Retinal pigment epithelial cell (primary cell): Measurements from ENCODE around the gene RELL1.
A peak's percentile ranks its signal among the peaks of the same experiment; 100 is the strongest.

Experiments
- DNase-seq: peaks from one replicate; pipeline ENCODE4 v3.0.0-alpha.2; 2010; ENCODE audit warnings: low read depth
- H3K4me3 ChIP-seq: 2 replicates; pipeline ENCODE4 v1.5.1; 2011; ENCODE audit warnings: mild to moderate bottlenecking, low read length, control low read depth, moderate library complexity
- TF ChIP-seq, protein P1 (sequence below): conservative IDR thresholded peaks from 2 replicates; pipeline ENCODE4 v1.5.1; 2011; ENCODE audit warnings: low read depth, low read length, control low read depth, inconsistent platforms

Gene RELL1

DNA sequence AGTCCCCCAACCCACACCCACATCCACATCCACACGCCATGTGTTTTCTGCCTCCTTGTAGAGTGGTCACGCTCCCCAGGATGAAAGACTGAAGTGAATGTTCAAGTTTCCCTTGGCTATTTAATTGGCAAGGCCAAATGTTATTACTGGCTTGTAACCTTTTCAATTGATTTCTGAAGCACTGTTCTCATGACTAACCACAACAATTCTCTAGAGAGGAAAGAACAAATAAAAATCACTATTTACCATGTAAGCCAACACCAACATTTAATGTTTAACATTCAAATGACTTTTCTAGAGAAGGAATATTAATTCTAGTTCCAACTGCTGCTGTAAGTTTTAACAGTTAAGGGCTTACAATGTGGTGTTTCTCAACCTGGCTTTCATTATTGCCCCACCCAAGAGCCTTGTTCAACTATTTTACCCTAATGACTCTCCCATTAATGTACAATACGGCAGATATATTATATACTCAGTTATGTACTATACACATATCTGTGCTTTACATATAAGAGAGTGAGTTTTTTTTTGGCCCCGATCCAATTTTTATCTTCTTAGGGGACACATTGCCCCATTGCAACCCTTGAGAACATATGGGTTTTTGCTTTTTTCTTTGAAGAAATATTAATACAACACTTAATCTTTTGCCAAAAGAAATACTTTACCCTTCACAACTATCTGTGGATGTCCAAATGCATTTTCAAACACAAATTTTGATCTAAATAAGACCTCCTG, 46.5 kb downstream of the RELL1 start:
- no peak for DNase-seq
- no peak overlapping the region for H3K4me3 ChIP-seq
- TF ChIP-seq, protein P1, sequence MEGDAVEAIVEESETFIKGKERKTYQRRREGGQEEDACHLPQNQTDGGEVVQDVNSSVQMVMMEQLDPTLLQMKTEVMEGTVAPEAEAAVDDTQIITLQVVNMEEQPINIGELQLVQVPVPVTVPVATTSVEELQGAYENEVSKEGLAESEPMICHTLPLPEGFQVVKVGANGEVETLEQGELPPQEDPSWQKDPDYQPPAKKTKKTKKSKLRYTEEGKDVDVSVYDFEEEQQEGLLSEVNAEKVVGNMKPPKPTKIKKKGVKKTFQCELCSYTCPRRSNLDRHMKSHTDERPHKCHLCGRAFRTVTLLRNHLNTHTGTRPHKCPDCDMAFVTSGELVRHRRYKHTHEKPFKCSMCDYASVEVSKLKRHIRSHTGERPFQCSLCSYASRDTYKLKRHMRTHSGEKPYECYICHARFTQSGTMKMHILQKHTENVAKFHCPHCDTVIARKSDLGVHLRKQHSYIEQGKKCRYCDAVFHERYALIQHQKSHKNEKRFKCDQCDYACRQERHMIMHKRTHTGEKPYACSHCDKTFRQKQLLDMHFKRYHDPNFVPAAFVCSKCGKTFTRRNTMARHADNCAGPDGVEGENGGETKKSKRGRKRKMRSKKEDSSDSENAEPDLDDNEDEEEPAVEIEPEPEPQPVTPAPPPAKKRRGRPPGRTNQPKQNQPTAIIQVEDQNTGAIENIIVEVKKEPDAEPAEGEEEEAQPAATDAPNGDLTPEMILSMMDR, result no peak

DNA sequence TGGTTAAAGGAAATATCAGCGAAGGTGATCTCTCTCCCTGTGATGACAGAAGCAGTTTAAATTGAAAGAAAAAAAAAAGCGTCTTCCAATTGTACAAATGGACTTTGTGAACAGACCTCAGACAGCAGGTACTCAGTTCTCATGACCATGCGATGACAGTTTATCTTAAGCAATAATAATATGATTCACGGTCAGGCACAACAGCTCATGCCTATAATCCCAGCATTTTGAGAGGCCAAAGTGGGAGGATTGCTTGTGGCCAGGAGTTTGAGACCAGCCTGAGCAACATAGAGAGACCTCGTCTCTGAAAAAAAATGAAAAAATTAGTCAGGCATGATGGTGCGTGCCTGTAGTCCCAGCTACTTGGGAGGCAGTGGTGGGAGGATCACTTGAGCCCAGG, 51.0 kb downstream of the RELL1 start:
- TF ChIP-seq, protein P1, result no peak

DNA sequence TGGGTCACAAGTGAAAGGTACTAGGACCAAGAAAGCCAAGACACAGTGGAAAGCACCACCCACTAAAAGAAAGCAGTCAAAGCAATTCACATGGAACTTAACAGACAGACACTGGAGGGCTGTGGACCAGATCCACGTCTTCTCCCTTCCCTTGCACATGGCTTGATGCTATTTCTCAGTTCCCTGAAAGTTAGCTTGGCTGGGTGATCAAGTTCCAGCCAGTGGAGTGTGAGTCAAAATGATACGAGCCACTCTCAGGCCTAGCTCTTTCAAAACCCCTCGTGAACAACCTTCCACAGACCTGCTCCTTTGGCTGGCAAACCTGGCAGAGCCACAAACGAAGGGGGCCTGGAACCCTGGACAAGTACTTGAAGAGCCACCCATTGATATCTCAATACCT, 52.0 kb downstream of the RELL1 start:
- H3K4me3 ChIP-seq, result no peak overlapping the region
- DNase-seq, result no peak
- TF ChIP-seq, protein P1, result no peak

More for the DNA sequence above, 51.0 kb downstream of the RELL1 start:
- DNase-seq, result no peak
- H3K4me3 ChIP-seq, result no peak overlapping the region

DNA sequence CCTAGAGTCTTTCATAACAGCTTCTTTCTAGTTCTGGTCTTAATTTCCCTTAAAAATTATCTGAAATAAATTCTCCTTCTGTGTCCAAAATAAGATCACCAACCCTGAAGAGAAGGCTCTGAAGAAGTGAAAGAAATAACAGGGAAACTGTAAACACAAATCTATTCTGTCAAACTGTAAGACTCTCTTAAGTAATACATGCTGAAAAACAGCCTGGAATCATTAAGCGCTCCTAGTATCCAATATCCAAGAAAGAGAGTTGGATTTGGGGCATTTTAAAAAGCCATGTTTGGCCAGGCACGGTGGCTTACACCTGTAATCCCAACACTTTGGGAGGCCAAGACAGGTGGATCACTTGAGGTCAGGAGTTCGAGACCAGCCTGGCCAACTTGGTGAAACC, 53.3 kb downstream of the RELL1 start:
- TF ChIP-seq, protein P1, result no peak
- no peak overlapping the region for H3K4me3 ChIP-seq
- no peak for DNase-seq

DNA sequence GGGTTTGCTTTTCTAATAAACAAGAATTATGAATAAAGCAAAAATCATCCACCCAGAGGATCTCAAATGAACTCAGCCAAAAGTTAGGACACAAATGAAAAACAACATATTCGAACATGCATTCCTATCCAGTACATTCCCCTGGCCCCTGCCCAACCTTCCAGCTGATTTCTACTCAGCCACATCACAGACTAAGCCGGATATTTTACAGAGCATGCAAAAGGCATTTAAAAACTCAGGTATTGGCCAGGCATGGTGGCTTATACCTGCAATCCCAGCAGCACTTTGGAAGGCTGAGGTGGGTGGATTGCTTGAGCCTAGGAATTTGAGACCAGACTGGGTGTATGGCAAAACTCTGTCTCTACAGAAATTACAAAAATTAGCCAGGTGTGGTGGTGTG, 54.6 kb downstream of the RELL1 start:
- TF ChIP-seq, protein P1, result no peak
- H3K4me3 ChIP-seq, result no peak overlapping the region
- peak; percentile 56 for DNase-seq

DNA sequence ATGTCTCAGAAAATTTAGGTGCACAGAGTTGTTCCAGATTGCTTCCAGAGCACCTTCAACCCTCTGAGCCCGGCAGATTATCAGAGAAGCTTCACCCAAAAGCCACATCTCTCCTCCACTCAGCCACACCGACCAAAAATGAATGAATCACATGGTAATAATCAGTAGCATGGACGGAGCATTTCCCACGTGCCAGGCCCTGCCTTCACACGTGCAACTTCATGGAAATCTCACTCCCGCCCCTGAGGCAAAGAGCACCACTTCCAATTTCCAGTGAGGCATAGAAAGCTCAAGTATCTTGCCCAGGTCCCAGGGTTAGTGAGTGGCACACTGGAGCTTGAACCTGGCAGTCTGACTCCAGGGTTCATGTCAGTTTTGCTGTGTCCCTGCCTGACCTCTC, 56.5 kb downstream of the RELL1 start:
- TF ChIP-seq, protein P1, result no peak
- H3K4me3 ChIP-seq, result no peak overlapping the region
- DNase-seq, result no peak

DNA sequence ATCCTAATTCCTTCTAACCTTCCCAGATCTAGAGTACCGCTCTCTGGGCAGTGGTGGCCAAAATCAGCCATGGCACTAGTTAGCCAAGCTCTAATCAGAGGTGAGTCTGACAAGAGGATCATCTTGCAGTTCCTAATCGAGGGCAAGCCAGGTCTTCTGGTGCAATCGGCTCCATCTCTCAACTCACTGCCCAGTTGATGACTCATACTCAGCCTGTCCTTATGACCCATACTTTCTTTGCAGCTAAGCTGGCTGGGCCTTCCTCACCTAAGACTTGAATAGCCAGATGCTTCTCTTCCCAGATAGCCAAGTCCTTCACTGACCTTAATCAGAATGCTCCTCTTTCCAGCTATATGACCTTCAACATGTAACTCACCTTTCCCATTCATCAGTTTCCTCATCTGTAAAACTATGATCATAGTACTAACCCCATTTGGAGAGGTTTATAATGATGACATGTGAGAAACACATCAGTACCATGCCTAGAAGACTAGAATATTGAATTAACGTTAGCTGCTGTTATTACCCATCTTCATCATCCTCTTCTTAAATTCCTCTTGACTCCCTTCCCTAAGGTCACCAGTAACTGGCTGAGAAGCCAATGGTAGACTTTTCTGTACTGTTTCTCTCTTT, 57.1 kb downstream of the RELL1 start:
- peak; percentile 86 for DNase-seq
- TF ChIP-seq, protein P1, result no peak
- no peak overlapping the region for H3K4me3 ChIP-seq
